Urinary bladder (tissue), 4 donors: ENCODE results near the gene CNTN5. TPM values are rescaled to one million over a fixed set of nuclear protein-coding genes. Genes with fewer than 3 reads are reported as not detected.

Experiments
- DNase-seq: peaks from one replicate; pipeline ENCODE4 v3.0.0-alpha.2; 2015; ENCODE audit errors: extremely low spot score
- H3K27ac ChIP-seq: one replicate; pipeline ENCODE4 v1.5.1; 2013; ENCODE audit warnings: low read depth, mild to moderate bottlenecking, moderate library complexity
- H3K36me3 ChIP-seq: one replicate; pipeline ENCODE4 v1.6.1; 2013; ENCODE audit warnings: mild to moderate bottlenecking, moderate library complexity; ENCODE audit not compliant: insufficient read depth
- H3K4me1 ChIP-seq: one replicate; pipeline ENCODE4 v1.6.1; 2013; ENCODE audit warnings: mild to moderate bottlenecking, moderate library complexity; ENCODE audit not compliant: insufficient read depth
- H3K4me3 ChIP-seq: one replicate; pipeline ENCODE4 v1.5.1; 2013; ENCODE audit warnings: low read depth, low read length
- WGBS: extraction: QIAGEN DNeasy Blood & Tissue Kit; methylation state at CpG from one replicate; pipeline ENCODE4 v1.1.7; 2013; 5-methylcytosine and 5-hydroxymethylcytosine counted together
- polyA plus RNA-seq: library from polyadenylated mRNA; stranded (reverse); fragments of 200-250 nt; gene quantifications from one replicate; pipeline ENCODE4 v1.2.3, GENCODE V29; 2013
- total RNA-seq: library from RNA; depleted of rRNA; stranded (reverse); fragments of >200 nt; gene quantifications from one replicate; pipeline ENCODE4 v1.2.3, GENCODE V29; 2014
- donor health status: healthy with polysubstance abuse.
- donor health status: healthy.

Gene CNTN5
- total and polyA plus RNA-seq, 2 donors: 2.6 TPM; not detected in 1

DNA sequence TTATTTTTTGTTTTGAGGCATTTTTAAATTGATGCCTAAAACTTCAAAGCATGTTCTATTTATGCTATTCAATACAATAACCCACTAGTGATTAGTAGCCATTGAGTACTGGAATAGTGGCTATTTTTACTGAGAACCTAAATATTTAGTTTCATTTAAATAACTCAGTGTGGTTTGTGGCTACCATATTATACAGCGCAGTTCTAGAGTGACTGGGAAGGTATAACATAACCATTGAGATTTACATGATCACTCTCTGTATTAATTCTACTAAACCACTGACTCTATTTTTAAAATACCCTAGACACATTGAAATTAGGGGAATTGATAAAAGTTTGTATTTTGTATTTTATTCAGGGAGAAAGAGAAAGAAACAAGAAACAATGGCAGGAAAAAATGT is 441.2 kb downstream of the CNTN5 start:
- DNase-seq: no peak
- no peak overlapping the region for H3K4me3 ChIP-seq
- no peaks in the 10 kb centered on the region for H3K36me3 ChIP-seq
- WGBS: 97% methylated on average over 1 of the region's 1 CpG
- no peak overlapping the region for H3K27ac ChIP-seq
- no peaks in the 10 kb centered on the region for H3K4me1 ChIP-seq

DNA sequence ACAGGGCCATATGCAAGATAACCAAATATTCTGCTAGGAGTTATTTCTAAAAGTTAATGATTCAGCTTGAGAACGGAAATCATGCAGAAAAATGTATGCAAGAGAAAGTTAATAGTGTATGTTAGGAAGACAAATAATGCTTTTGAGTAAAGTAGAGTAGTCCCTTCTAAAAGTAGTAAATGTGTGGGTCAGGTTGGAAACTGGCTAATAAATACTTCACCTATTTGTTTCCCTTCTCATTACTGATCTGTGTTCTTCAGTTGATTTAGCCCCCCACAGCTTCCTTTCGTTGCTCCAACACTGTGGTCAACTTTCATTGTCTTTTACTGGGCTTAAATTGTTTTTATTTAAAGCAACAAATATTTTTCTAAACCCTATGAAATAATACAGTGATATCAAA is 444.2 kb downstream of the CNTN5 start:
- Histone ChIP-seq H3K4me3 (no peak overlapping the region), H3K36me3 (no peaks in the 10 kb centered on the region), H3K4me1 (no peaks in the 10 kb centered on the region), H3K27ac (no peak overlapping the region)
- DNase-seq: no peak
- WGBS: 72% methylated on average over 2 of the region's 2 CpGs

DNA sequence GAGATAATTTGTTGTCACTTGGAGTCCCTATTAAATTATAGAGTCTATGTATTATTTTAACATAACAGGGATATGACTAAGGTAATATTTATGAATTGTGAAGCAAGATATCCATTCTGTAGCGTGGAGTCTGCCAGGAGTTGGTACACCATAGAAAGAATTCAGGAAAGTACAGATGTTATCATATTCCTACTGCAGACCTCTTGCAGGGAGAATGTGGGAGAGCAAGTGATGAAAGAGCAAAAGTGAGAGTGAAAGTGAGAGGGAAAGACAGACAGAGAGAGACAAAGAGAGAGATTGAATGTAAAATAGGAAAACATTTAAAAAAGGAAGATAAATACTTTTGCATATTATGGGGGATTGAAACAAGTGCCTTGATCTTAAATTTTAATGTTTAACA is 468.8 kb downstream of the CNTN5 start:
- Histone ChIP-seq H3K36me3 (no peaks in the 10 kb centered on the region), H3K4me3 (no peak overlapping the region), H3K4me1 (no peaks in the 10 kb centered on the region), H3K27ac (no peak overlapping the region)
- WGBS: 64% methylated on average over 1 of the region's 1 CpG
- DNase-seq: no peak

DNA sequence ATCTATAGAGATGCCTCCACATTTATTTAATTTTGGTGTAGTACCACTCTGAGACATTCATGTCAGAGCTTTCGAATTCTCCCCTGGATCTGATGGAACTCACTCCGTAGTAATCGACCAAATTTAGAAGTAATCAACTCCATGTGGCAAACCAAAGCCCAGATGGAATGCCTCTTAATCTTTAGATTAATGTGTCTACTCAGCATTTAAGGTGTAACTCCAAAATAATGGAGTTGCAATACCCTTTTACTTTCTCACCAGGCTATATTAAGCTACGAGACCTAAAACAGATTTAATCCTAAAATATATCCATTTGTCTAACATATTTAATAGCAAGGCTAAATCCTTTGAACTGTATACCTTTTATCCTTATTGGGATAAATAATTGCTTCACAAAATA is 473.3 kb downstream of the CNTN5 start:
- no peak overlapping the region for H3K27ac ChIP-seq
- 91% methylated on average over 4 of the region's 4 CpGs for WGBS
- H3K36me3 ChIP-seq: no peaks in the 10 kb centered on the region

DNA sequence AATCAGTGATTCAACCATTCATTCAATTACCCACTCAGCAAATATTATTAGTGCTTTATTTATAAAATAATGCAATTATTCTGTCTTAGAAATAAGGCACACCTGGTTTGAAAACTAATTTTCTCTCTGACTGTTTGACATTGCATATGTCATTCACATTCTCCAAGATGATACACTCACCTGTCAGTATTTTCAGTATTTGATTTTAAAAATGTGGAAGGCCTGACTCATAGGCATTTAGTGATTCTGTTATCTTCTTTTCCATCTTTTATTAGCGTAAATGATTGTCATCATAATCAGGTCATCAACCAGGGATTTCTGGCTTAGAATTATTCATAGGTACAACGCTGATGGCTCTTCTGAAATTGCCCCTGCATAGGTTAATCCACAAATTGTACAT is 480.9 kb downstream of the CNTN5 start:
- Histone ChIP-seq H3K4me3 (no peak overlapping the region), H3K36me3 (no peaks in the 10 kb centered on the region), H3K4me1 (no peaks in the 10 kb centered on the region), H3K27ac (no peak overlapping the region)
- DNase-seq: no peak
- WGBS: 73% methylated on average over 2 of the region's 2 CpGs

More for the DNA sequence above, 473.3 kb downstream of the CNTN5 start:
- no peak for DNase-seq
- Histone ChIP-seq H3K4me3 (no peak overlapping the region), H3K4me1 (no peaks in the 10 kb centered on the region)

DNA sequence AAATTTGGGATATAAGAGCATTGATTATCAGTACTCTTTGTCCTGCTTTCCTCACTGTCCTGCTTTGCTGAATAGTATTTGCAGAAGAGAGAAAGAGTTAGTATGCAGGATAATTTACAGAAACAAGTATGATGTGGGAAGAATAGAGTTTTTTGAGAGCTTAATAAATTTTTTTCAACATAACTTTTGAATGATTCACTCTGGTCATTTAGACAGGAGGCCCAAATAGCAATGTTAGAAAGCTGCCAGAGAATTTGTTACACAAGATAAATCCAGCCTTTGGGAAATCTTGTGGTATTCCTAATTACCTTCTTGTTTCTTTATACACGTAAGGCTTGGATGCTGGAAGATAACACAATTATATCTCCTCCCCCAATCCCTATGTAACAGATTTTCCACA is 484.6 kb downstream of the CNTN5 start:
- no peak for DNase-seq
- 35% methylated on average over 1 of the region's 1 CpG for WGBS
- H3K4me3 ChIP-seq: no peak overlapping the region
- no peaks in the 10 kb centered on the region for H3K4me1 ChIP-seq
- H3K36me3 ChIP-seq: no peaks in the 10 kb centered on the region
- no peak overlapping the region for H3K27ac ChIP-seq

DNA sequence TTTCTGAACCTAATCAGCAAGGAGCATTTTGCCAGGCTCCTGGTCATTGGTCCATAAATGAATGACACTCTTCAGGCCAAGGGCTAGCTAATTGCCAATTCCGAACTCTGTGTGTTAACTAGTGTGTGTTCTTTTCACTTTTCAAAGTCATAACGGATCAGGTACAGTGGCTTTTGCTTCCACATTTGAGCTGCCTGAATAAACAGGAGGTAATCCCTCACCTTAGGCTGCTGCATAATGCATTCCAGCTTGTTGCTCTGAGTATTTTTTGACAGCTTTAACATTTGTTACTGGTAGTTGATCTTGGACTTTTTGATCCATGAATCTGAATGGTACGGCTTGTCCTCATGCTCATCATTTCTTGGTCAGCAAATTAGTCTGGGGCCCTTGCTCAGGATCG is 485.1 kb downstream of the CNTN5 start:
- no peaks in the 10 kb centered on the region for H3K4me1 ChIP-seq
- DNase-seq: no peak
- H3K27ac ChIP-seq: no peak overlapping the region
- H3K4me3 ChIP-seq: no peak overlapping the region
- 76% methylated on average over 4 of the region's 4 CpGs for WGBS
- no peaks in the 10 kb centered on the region for H3K36me3 ChIP-seq

DNA sequence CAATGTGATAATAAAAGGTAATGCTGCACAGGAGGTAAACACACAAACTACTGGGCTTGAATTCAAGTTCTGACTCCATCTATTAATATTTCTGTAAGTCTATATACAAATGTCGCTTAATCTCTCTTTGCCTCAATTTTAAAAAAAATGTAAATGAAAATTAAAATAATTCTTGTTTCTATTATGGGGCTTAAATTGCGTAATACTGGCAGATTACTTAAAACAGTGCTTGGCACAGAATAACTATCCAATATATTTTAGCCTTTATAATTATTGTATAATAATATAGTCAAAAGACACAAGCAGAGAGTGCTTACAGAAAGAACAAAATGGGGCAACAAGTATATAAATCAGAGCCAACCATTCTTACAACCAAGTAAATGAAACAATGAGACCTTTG is 489.1 kb downstream of the CNTN5 start:
- WGBS: 86% methylated on average over 2 of the region's 2 CpGs
- Histone ChIP-seq H3K4me1 (no peaks in the 10 kb centered on the region), H3K27ac (no peak overlapping the region), H3K36me3 (no peaks in the 10 kb centered on the region), H3K4me3 (no peak overlapping the region)
- no peak for DNase-seq

DNA sequence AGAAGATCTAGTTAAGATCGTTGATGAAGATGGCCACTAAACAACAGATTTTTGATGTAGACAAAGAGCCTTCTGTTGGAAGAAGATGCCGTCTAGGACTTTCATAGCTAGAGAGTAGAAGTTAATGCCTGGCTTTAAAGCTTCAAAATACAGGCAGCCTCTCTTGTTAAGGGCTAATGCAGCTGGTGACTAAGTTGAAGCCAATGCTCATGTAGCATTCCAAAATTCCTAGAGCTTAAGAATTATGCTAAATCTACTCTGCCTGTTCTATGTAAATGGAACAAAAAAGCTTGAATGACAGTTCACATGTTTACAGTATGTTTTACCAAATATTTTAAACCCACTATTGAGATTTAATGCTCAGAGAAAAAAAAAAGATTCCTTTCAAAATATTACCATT is 492.6 kb downstream of the CNTN5 start:
- no peak for DNase-seq
- Histone ChIP-seq H3K4me3 (no peak overlapping the region), H3K4me1 (no peaks in the 10 kb centered on the region), H3K36me3 (no peaks in the 10 kb centered on the region), H3K27ac (no peak overlapping the region)
- WGBS: 80% methylated on average over 2 of the region's 2 CpGs

DNA sequence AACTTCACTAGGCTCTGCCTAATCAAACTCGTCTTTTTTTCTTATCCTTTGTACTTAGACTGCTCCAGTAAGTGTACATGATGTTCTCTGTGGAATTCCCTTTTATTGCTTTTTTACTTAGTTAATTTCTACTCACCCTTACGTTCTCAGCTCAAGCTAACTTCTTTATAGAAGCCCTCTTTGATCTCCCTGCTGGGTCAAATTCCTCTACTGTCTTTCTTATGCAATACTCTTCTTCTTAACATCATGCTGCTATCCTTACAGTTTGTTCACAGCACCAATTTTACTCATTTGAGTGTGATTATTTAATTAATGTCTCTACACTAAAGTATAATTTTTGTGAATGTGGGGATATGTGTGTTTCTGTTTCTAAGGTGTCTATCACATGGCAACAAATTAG is 498.3 kb downstream of the CNTN5 start:
- no peak for DNase-seq
- 56% methylated on average over 2 of the region's 2 CpGs for WGBS
- no peak overlapping the region for H3K27ac ChIP-seq

DNA sequence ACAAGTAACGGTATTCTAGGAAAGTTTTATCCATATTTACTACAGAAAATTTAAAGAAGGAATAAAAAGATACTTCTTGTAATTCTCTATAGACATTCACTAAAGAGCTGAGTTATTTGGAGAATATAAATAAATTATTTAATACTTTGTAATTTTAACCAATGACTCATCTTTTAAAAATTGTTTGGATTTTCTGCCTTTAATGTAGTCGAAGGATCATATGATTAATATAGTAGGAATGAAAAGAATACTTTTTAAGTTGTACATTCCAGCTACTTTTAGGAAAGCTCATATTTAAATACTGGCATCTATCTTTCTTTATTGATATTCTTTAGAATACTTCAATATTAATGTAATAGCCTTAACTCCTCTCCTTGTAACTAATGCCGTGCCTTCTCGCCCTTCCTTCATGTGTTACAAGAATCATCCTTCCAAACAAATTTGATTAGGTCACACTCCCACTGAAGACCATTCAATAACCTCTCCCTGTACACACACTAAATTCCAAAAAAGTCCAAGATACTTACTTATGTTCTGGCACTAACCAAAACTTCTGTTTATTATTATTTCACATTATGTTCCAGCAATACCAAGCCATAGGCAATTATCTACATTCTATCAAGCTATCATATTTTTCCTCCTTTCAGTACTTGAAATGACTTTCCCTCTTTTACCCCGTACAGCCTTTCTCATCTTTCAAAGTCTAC is 501.9 kb downstream of the CNTN5 start:
- no peak for DNase-seq
- no peaks in the 10 kb centered on the region for H3K36me3 ChIP-seq
- 77% methylated on average over 5 of the region's 5 CpGs for WGBS
- H3K27ac ChIP-seq: no peak overlapping the region
- no peaks in the 10 kb centered on the region for H3K4me1 ChIP-seq
- H3K4me3 ChIP-seq: no peak overlapping the region

More for the DNA sequence above, 498.3 kb downstream of the CNTN5 start:
- Histone ChIP-seq H3K36me3 (no peaks in the 10 kb centered on the region), H3K4me3 (no peak overlapping the region), H3K4me1 (no peaks in the 10 kb centered on the region)

DNA sequence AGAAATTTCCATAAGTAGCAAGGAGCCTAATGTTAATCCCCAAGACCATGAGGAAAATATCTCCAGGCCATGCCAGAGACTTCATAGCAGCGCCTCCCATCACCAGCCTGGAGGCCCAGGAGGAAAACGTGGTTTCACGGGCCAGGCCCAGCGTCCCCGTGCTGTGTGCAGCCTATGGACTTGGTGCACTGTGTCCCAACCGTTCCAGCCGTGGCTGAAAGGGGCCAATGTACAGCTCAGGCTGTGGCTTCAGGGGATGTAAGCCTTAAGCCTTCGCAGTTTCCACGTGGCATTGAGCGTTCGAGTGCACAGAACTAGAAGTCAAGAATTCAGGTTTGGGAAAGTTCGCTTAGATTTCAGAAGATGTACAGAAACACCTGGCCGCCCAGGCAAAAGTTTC is 510.7 kb downstream of the CNTN5 start:
- no peaks in the 10 kb centered on the region for H3K36me3 ChIP-seq
- 92% methylated on average over 13 of the region's 13 CpGs for WGBS
- H3K27ac ChIP-seq: no peak overlapping the region
- H3K4me3 ChIP-seq: no peak overlapping the region
- no peaks in the 10 kb centered on the region for H3K4me1 ChIP-seq
- DNase-seq: no peak

DNA sequence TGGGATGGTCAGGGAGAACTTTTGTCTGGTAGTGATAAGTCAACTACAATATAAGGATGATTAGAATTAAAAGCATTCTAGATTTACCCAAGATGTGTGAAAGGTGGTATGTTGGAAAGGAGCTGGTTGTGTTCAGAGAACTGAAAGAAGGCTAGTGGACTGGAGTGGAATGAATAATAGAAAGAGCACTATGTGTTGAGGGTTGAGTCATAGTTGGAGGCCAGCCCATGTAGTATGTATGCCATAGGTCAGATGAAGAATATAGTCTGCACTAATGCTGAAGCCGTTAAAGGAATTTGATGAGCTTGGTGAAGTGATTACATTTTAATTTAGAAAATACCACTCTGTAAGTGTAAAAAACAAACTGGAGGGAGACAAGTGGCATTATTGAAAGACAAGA is 514.1 kb downstream of the CNTN5 start:
- no peaks in the 10 kb centered on the region for H3K4me1 ChIP-seq
- WGBS: 76% methylated on average over 1 of the region's 1 CpG
- H3K4me3 ChIP-seq: no peak overlapping the region
- no peak overlapping the region for H3K27ac ChIP-seq
- H3K36me3 ChIP-seq: no peaks in the 10 kb centered on the region
- DNase-seq: no peak

DNA sequence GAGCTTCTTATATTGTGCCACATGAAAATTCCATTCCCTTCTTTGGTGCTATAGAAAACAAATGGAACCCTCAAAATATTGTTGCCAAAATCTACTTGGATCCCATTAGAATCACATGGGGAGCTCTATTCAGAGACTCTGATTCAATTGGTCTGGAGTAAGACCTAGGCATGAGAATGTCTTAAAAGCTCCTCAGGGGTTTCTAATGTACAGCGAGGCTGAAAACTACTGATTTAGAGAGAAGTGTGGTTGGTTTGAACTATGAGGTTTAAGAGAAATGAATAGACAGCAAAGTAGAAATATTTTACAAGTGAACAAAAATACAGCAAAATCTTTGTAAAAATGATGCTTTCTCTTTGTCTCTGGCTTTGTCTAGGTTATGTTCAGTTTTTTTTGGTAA is 514.7 kb downstream of the CNTN5 start:
- Histone ChIP-seq H3K4me1 (no peaks in the 10 kb centered on the region), H3K36me3 (no peaks in the 10 kb centered on the region), H3K4me3 (no peak overlapping the region), H3K27ac (no peak overlapping the region)
- DNase-seq: no peak
- WGBS: 60% methylated on average over 1 of the region's 1 CpG

DNA sequence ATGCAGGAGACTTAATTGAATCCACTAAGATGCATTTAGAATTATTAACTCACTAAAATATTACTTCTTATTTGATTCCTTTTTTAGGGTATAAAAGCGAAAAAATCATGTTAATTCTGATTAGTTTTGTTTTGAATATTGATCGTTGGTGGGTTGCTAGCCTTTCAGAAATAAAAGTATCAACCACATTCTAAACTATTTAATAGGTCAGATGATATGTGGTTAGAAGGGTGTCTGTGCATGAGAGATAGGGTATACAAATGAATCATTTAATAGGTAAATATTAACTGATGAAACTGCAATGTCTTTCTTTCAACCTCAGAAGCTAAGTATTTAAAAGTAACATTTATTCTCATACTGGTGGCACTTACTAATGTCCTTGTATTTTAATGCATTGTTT is 515.1 kb downstream of the CNTN5 start:
- Histone ChIP-seq H3K4me1 (no peaks in the 10 kb centered on the region), H3K4me3 (no peak overlapping the region), H3K27ac (no peak overlapping the region), H3K36me3 (no peaks in the 10 kb centered on the region)
- WGBS: 65% methylated on average over 2 of the region's 2 CpGs
- no peak for DNase-seq
